OCI-LY3 (cell line): Measurements from ENCODE around the gene GLP1R.
A peak's percentile ranks its signal among the peaks of the same experiment; 100 is the strongest.

Experiments
- H2AFZ ChIP-seq: fragments of 200-600, 300-600 bp; shearing (Covaris generic); 2 replicates; pipeline ENCODE4 v1.6.0; 2014; ENCODE audit warnings: antibody characterized with exemption, low read depth, low read length
- H3K27ac ChIP-seq: fragments of 200-600, 300-600 bp; sonication (generic); 2 replicates; pipeline ENCODE4 v1.5.1; 2014; ENCODE audit warnings: mild to moderate bottlenecking, low read length, moderate library complexity, mixed read lengths
- H3K27me3 ChIP-seq: fragments of 200-600, 300-600 bp; sonication (generic); 2 replicates; pipeline ENCODE4 v1.6.1; 2014; ENCODE audit warnings: low read depth, low read length, mixed read lengths
- H3K36me3 ChIP-seq: fragments of 200-600, 300-600 bp; sonication (generic); replicated peaks from 2 replicates; pipeline ENCODE3; 2014; ENCODE audit warnings: low read depth, low read length, mixed read lengths
- H3K4me1 ChIP-seq: fragments of 300-600, 200-600 bp; sonication (generic); 2 replicates; pipeline ENCODE4 v1.6.1; 2014; ENCODE audit warnings: low read length, mixed read lengths
- H3K4me2 ChIP-seq: fragments of 200-600, 300-600 bp; sonication (generic); 2 replicates; pipeline ENCODE4 v1.6.1; 2014; ENCODE audit warnings: low read length, mixed read lengths
- H3K4me3 ChIP-seq: fragments of 300-600, 200-600 bp; sonication (generic); 2 replicates; pipeline ENCODE4 v1.5.1; 2014; ENCODE audit warnings: antibody characterized with exemption, mild to moderate bottlenecking, low read length, moderate library complexity
- H3K79me2 ChIP-seq: fragments of 300-600, 200-600 bp; shearing (Covaris generic); 2 replicates; pipeline ENCODE4 v1.6.1; 2014; ENCODE audit warnings: mild to moderate bottlenecking, low read length, mixed read lengths
- H3K9ac ChIP-seq: fragments of 300-600, 200-600 bp; shearing (Covaris generic); 2 replicates; pipeline ENCODE4 v1.6.0; 2014; ENCODE audit warnings: mild to moderate bottlenecking, low read length, moderate library complexity
- H3K9me3 ChIP-seq: fragments of 200-600, 300-600 bp; shearing (Covaris generic); 2 replicates; pipeline ENCODE4 v1.6.1; 2014; ENCODE audit warnings: low read length, mixed read lengths; ENCODE audit not compliant: insufficient read depth
- H4K20me1 ChIP-seq: fragments of 200-600, 300-600 bp; sonication (generic); 2 replicates; pipeline ENCODE4 v1.6.1; 2016; ENCODE audit warnings: low read length, mixed read lengths; ENCODE audit not compliant: insufficient read depth
- EZH2phosphoT487 ChIP-seq: fragments of 200-600 bp; shearing (Covaris generic); IDR thresholded peaks from 2 replicates; pipeline ENCODE4 v1.6.1; 2018; ENCODE audit warnings: antibody characterized with exemption, mixed run types, low read depth
- TF ChIP-seq, protein P1 (sequence below): fragments of 200-600, 300-600 bp; sonication (generic); IDR thresholded peaks from 2 replicates; pipeline ENCODE4 v1.5.1; 2014; ENCODE audit warnings: antibody characterized with exemption, low read length, low read depth

Gene GLP1R

GRCh38 chr6:39086711-39087110, 38.1 kb downstream of the GLP1R start:
- TF ChIP-seq, protein P1, sequence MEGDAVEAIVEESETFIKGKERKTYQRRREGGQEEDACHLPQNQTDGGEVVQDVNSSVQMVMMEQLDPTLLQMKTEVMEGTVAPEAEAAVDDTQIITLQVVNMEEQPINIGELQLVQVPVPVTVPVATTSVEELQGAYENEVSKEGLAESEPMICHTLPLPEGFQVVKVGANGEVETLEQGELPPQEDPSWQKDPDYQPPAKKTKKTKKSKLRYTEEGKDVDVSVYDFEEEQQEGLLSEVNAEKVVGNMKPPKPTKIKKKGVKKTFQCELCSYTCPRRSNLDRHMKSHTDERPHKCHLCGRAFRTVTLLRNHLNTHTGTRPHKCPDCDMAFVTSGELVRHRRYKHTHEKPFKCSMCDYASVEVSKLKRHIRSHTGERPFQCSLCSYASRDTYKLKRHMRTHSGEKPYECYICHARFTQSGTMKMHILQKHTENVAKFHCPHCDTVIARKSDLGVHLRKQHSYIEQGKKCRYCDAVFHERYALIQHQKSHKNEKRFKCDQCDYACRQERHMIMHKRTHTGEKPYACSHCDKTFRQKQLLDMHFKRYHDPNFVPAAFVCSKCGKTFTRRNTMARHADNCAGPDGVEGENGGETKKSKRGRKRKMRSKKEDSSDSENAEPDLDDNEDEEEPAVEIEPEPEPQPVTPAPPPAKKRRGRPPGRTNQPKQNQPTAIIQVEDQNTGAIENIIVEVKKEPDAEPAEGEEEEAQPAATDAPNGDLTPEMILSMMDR = no peak
- TF ChIP-seq EZH2phosphoT487 = no peak
- Histone ChIP-seq H3K9ac (no peak overlapping the region), H4K20me1 (peaks cover 10% of the 10 kb centered on the region; the same call in 1 of the 2 replicates)

DNA sequence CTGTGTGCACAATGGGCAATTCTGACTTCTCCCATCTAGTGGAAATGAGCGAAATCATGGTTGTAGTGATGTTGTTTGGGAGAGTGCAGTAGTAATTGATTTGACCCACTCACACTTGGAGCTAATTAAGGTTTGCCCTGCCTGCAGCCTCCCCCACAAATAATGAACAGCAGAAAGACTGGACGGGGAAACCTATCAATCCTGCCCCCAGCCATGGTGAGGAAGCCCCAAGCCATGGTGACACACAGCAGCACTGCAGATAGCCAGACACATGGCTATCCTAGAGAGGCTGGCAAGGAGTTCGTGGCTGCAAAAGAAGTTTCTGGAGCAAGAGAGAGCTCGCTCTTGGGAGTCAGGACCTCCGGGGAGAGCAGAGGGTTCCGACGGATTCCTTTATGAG, 38.6 kb downstream of the GLP1R start:
- H3K9ac ChIP-seq = no peak overlapping the region
- no peak overlapping the region for H3K4me2 ChIP-seq
- no peak for TF ChIP-seq EZH2phosphoT487
- TF ChIP-seq, protein P1 = no peak
- H3K36me3 ChIP-seq = no peaks in the 10 kb centered on the region
- no peak overlapping the region for H2AFZ ChIP-seq
- H3K9me3 ChIP-seq = no peaks in the 10 kb centered on the region
- no peak overlapping the region for H3K27ac ChIP-seq
- peaks cover 27% of the 10 kb centered on the region for H3K4me1 ChIP-seq
- H4K20me1 ChIP-seq = peaks cover 10% of the 10 kb centered on the region; the same call in 1 of the 2 replicates
- H3K79me2 ChIP-seq = no peaks in the 10 kb centered on the region
- no peak overlapping the region for H3K4me3 ChIP-seq
- H3K27me3 ChIP-seq = peaks cover 74% of the 10 kb centered on the region

More at GRCh38 chr6:39086711-39087110, 38.1 kb downstream of the GLP1R start:
- no peaks in the 10 kb centered on the region for H3K9me3 ChIP-seq
- no peak overlapping the region for H3K4me3 ChIP-seq
- H3K79me2 ChIP-seq = no peaks in the 10 kb centered on the region
- no peak overlapping the region for H3K27ac ChIP-seq
- peaks cover 32% of the 10 kb centered on the region for H3K4me1 ChIP-seq
- H2AFZ ChIP-seq = no peak overlapping the region
- peak overlapping the region; percentile 44 for H3K4me2 ChIP-seq
- no peaks in the 10 kb centered on the region for H3K36me3 ChIP-seq
- peaks cover 71% of the 10 kb centered on the region for H3K27me3 ChIP-seq

DNA sequence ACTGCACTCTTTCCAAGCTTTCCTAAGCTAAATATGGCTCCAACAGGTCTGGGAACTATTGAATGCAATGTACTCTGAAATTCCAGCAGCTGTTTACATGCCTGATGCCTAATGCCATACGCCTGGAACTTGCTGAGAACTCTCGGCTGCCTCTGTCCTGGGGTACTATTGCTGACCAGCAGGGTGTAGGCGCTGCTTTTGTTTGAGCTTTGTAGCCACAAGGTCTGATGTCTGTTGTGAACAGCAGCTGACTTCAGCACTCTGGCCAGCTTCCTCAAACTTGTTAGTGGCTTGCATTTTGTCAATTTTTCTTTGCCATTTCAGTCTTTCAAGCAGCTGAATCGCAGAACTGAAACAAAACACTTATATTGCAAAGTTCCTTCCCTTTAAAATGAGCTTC, 39.8 kb downstream of the GLP1R start:
- H3K36me3 ChIP-seq = no peaks in the 10 kb centered on the region
- H3K27me3 ChIP-seq = peaks cover 75% of the 10 kb centered on the region
- H3K79me2 ChIP-seq = no peaks in the 10 kb centered on the region
- no peaks in the 10 kb centered on the region for H3K9me3 ChIP-seq
- no peak overlapping the region for H3K9ac ChIP-seq
- TF ChIP-seq, protein P1 = no peak
- TF ChIP-seq EZH2phosphoT487 = no peak
- peaks cover 15% of the 10 kb centered on the region for H3K4me1 ChIP-seq
- no peak overlapping the region for H3K4me2 ChIP-seq
- no peak overlapping the region for H2AFZ ChIP-seq
- H3K4me3 ChIP-seq = no peak overlapping the region
- H3K27ac ChIP-seq = no peak overlapping the region
- peaks cover 10% of the 10 kb centered on the region; the same call in 1 of the 2 replicates for H4K20me1 ChIP-seq

GRCh38 chr6:39090036-39090435, 41.5 kb downstream of the GLP1R start:
- no peak for TF ChIP-seq EZH2phosphoT487
- TF ChIP-seq, protein P1 = no peak
- Histone ChIP-seq H3K9me3 (no peaks in the 10 kb centered on the region), H3K4me1 (peaks cover 10% of the 10 kb centered on the region), H3K4me2 (no peak overlapping the region), H2AFZ (no peak overlapping the region), H3K27ac (no peak overlapping the region), H3K79me2 (no peaks in the 10 kb centered on the region), H3K9ac (no peak overlapping the region), H3K4me3 (no peak overlapping the region), H4K20me1 (peaks cover 10% of the 10 kb centered on the region; the same call in 1 of the 2 replicates), H3K27me3 (peaks cover 75% of the 10 kb centered on the region), H3K36me3 (no peaks in the 10 kb centered on the region)
